ENCODE data around the gene ABCB10. TPM values are rescaled to one million over a fixed set of nuclear protein-coding genes. Genes with fewer than 3 reads are reported as not detected.

The ABCB10 gene
- total RNA-seq, 1 experiment from 2014 or later, result 13.8 TPM

DNA sequence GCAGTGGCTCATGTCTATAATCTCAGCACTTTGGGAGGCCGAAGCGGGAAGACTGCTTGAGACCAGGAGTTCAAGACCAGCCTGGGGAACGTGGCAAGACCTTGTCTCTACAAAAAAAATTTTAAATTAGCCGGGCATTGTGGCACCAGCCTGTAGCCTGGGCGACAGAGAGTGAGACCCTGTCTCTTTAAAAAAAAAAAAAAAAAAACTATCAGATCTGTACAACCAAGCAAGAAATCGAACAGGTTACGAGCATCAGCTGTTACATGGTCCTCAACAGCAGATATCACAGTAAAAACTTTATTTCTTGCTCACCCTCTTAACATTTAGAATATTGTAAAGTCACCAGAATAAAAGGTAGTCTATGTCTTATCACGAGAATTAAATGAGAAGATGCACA lies 51.9 kb downstream of the ABCB10 start:
- Histone ChIP-seq H3K4me2 (ENCODE audit: insufficient read depth, insufficient read length, low read length) (no peak overlapping the region), H4K5ac (ENCODE audit: insufficient read length, low read depth, low read length) (no peak overlapping the region), H3K4ac (ENCODE audit: low read depth, low read length) (no peak overlapping the region), H2AFZ (ENCODE audit: low read length) (no peak overlapping the region), H2BK15ac (ENCODE audit: low read depth, low read length) (no peak overlapping the region), H3K9ac (ENCODE audit: extremely low read depth, insufficient read length, low read length) (no peak overlapping the region), H3K27ac (ENCODE audit: insufficient read length, low read depth, low read length) (no peak overlapping the region), H4K91ac (ENCODE audit: insufficient read length, low read depth, low read length) (no peak overlapping the region), H2BK120ac (ENCODE audit: low read depth, low read length, poor library complexity, severe bottlenecking) (no peak overlapping the region), H3K9me3 (ENCODE audit: control insufficient read depth, low read depth, low read length) (no peaks in the 10 kb centered on the region), H3K27me3 (ENCODE audit: insufficient read depth, low read length) (no peaks in the 10 kb centered on the region), H2BK5ac (ENCODE audit: insufficient read length, low read length) (no peak overlapping the region), H3K4me1 (ENCODE audit: insufficient read depth, low read length) (peaks cover 2% of the 10 kb centered on the region; the same call in 1 of the 2 replicates), H3K79me1 (ENCODE audit: insufficient read depth, low read depth, low read length, poor library complexity, severe bottlenecking) (no peaks in the 10 kb centered on the region), H3K79me2 (ENCODE audit: insufficient read depth, low read length) (peaks cover 4% of the 10 kb centered on the region; the same call in 1 of the 2 replicates), H3K18ac (ENCODE audit: insufficient read length, low read depth, low read length) (no peak overlapping the region), H3K56ac (ENCODE audit: insufficient read length, low read depth, low read length) (no peak overlapping the region), H4K20me1 (ENCODE audit: control insufficient read depth, insufficient read depth, insufficient read length) (no peaks in the 10 kb centered on the region), H3K14ac (ENCODE audit: insufficient read depth, low read length) (no peak overlapping the region), H3T11ph (ENCODE audit: low read length) (no peak overlapping the region), H2AK5ac (ENCODE audit: insufficient read length, low read length) (no peak overlapping the region), H3K23me2 (ENCODE audit: insufficient read length, low read depth, low read length, poor library complexity, severe bottlenecking) (peaks cover 3% of the 10 kb centered on the region), H3K23ac (ENCODE audit: insufficient read length, low read depth, low read length) (no peak overlapping the region), H2BK12ac (ENCODE audit: insufficient read length, low read depth, low read length) (no peak overlapping the region), H2BK20ac (ENCODE audit: low read depth, low read length, poor library complexity, severe bottlenecking) (no peak overlapping the region), H4K8ac (replicated peaks; ENCODE audit: insufficient read length, low read depth, low read length) (no peak overlapping the region)
- peaks cover 0 to 23% (median 10%) of the 10 kb centered on the region in 3 experiments; a peak in 4 of 7 replicates for H3K36me3 Mint-ChIP-seq (ENCODE audit: insufficient read depth in 1 of 3, low read depth in 3 of 3)
- H3K27me3 Mint-ChIP-seq (ENCODE audit: low read depth), result no peaks in the 10 kb centered on the region; the same call in 1 of the 2 replicates
- H3K9me3 Mint-ChIP-seq, result no peaks in the 10 kb centered on the region; a peak in 2 of 5 replicates
- no peak overlapping the region for H3K27ac Mint-ChIP-seq
- H3K4me1 Mint-ChIP-seq, result peaks cover 13 to 14% of the 10 kb centered on the region in 2 experiments
- H3K4me3 Mint-ChIP-seq, result peak overlapping the region; percentile 89 to 93
- TF ChIP-seq, protein P1, sequence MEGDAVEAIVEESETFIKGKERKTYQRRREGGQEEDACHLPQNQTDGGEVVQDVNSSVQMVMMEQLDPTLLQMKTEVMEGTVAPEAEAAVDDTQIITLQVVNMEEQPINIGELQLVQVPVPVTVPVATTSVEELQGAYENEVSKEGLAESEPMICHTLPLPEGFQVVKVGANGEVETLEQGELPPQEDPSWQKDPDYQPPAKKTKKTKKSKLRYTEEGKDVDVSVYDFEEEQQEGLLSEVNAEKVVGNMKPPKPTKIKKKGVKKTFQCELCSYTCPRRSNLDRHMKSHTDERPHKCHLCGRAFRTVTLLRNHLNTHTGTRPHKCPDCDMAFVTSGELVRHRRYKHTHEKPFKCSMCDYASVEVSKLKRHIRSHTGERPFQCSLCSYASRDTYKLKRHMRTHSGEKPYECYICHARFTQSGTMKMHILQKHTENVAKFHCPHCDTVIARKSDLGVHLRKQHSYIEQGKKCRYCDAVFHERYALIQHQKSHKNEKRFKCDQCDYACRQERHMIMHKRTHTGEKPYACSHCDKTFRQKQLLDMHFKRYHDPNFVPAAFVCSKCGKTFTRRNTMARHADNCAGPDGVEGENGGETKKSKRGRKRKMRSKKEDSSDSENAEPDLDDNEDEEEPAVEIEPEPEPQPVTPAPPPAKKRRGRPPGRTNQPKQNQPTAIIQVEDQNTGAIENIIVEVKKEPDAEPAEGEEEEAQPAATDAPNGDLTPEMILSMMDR (conservative IDR thresholded peaks at IDR 0.05), result no peak
- no peak for DNase-seq
- WGBS (ENCODE audit: extremely low coverage, insufficient read length, low lambda C conversion rate), result no CpG with 5 or more reads among the region's 8 CpGs

Measured in H9 (cell line).